Measurements from ENCODE around the gene EDA2R.

The EDA2R gene

DNA sequence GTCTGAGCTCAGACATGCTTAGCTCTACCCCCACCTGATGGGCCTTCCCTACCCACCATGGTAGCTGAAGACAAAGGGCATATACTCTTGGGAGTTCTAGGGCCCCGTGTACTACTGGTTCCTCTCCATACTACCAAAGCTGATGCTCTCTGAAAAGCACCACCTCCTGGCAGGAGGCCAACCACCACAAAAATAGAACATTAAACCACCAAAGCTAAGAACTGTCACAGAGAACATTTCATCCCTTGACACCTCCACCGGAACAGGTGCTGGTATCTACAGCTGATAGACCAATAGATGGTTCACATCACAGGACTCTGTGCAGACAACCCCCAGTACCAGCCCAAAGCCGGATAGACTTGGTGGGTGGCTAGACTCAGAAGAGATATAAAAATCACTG is 13.4 kb downstream of the EDA2R start:
- peaks cover 2% of the 10 kb centered on the region for H3K36me3 Mint-ChIP-seq (ENCODE audit: low read depth)
- H3K4me3 Mint-ChIP-seq, result no peak overlapping the region
- H3K4me1 Mint-ChIP-seq (ENCODE audit: low read depth), result peaks cover 12% of the 10 kb centered on the region
- peaks cover 3% of the 10 kb centered on the region for H3K9me3 Mint-ChIP-seq
- no peaks in the 10 kb centered on the region for H3K27me3 Mint-ChIP-seq (ENCODE audit: low read depth)
- no peak overlapping the region for H3K27ac Mint-ChIP-seq

DNA sequence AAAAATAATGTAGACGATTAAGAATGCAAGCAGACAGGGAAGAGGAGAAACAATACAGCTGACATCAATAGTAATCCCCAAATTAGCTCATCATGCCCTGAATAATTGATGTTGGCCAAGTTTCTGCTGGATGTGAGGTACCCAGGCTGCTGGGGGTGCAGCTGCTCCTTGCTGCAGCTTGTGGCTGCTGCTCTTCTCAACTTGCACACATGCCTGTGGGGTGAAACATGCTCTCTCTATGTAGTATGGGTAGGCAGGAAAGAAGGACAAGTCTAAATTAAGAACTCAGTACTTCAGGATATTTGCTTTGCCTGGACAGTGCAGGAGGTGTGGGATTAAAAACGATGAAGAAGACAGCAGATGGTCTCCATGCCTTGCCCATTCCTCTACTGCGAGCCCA is 16.7 kb downstream of the EDA2R start:
- no peak overlapping the region for H3K27ac Mint-ChIP-seq
- H3K36me3 Mint-ChIP-seq (ENCODE audit: low read depth), result peaks cover 3% of the 10 kb centered on the region
- no peaks in the 10 kb centered on the region for H3K9me3 Mint-ChIP-seq
- H3K4me1 Mint-ChIP-seq (ENCODE audit: low read depth), result peaks cover 5% of the 10 kb centered on the region
- no peaks in the 10 kb centered on the region for H3K27me3 Mint-ChIP-seq (ENCODE audit: low read depth)
- no peak overlapping the region for H3K4me3 Mint-ChIP-seq

- H3K4me1 Mint-ChIP-seq (ENCODE audit: low read depth), result no peaks in the 10 kb centered on the region
- no peaks in the 10 kb centered on the region for H3K27me3 Mint-ChIP-seq (ENCODE audit: low read depth)
- H3K4me3 Mint-ChIP-seq, result no peak overlapping the region
- peaks cover 6% of the 10 kb centered on the region for H3K36me3 Mint-ChIP-seq (ENCODE audit: low read depth)
- H3K9me3 Mint-ChIP-seq, result no peaks in the 10 kb centered on the region
- no peak overlapping the region for H3K27ac Mint-ChIP-seq
Observed at GRCh38 chrX:66616944-66617343, 21.9 kb downstream of the EDA2R start.

- Mint-ChIP-seq H3K27me3 (ENCODE audit: low read depth) (no peaks in the 10 kb centered on the region), H3K9me3 (peaks cover 8% of the 10 kb centered on the region), H3K27ac (no peak overlapping the region), H3K4me3 (no peak overlapping the region), H3K36me3 (ENCODE audit: low read depth) (peaks cover 14% of the 10 kb centered on the region), H3K4me1 (ENCODE audit: low read depth) (no peaks in the 10 kb centered on the region)
Observed at GRCh38 chrX:66602381-66602938, 36.4 kb downstream of the EDA2R start.

GRCh38 chrX:66601522-66601921 is 37.4 kb downstream of the EDA2R start:
- Mint-ChIP-seq H3K9me3 (no peaks in the 10 kb centered on the region), H3K36me3 (ENCODE audit: low read depth) (peaks cover 14% of the 10 kb centered on the region), H3K4me1 (ENCODE audit: low read depth) (no peaks in the 10 kb centered on the region), H3K27ac (no peak overlapping the region), H3K4me3 (no peak overlapping the region), H3K27me3 (ENCODE audit: low read depth) (no peaks in the 10 kb centered on the region)

GRCh38 chrX:66579219-66579618 is 59.7 kb downstream of the EDA2R start:
- H3K4me1 Mint-ChIP-seq (ENCODE audit: low read depth), result no peaks in the 10 kb centered on the region
- H3K4me3 Mint-ChIP-seq, result no peak overlapping the region
- H3K27ac Mint-ChIP-seq, result no peak overlapping the region
- H3K9me3 Mint-ChIP-seq, result peaks cover 9% of the 10 kb centered on the region
- H3K36me3 Mint-ChIP-seq (ENCODE audit: low read depth), result no peaks in the 10 kb centered on the region
- H3K27me3 Mint-ChIP-seq (ENCODE audit: low read depth), result no peaks in the 10 kb centered on the region

DNA sequence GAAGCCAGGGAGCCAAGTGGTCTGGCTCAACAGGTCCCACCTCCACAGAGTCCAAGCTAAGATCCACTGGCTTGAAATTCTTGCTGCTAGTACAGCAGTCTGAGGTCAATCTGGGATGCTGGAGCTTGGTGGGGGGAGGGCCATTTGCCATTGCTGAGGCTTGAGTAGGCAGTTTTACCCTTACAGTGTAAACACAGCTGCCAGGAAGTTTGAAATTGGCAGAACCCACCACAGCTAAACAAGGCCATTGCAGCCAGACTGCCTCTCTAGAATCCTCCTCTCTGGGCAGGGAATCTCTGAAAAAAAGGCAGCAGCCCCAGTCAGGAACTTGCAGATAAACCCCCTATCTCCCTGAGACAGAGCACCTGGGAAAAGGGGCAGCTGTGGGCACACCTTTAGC is 84.9 kb downstream of the EDA2R start:
- H3K4me1 Mint-ChIP-seq (ENCODE audit: low read depth), result no peaks in the 10 kb centered on the region
- no peaks in the 10 kb centered on the region for H3K27me3 Mint-ChIP-seq (ENCODE audit: low read depth)
- H3K36me3 Mint-ChIP-seq (ENCODE audit: low read depth), result no peaks in the 10 kb centered on the region
- peaks cover 8% of the 10 kb centered on the region for H3K9me3 Mint-ChIP-seq
- no peak overlapping the region for H3K4me3 Mint-ChIP-seq
- no peak overlapping the region for H3K27ac Mint-ChIP-seq

DNA sequence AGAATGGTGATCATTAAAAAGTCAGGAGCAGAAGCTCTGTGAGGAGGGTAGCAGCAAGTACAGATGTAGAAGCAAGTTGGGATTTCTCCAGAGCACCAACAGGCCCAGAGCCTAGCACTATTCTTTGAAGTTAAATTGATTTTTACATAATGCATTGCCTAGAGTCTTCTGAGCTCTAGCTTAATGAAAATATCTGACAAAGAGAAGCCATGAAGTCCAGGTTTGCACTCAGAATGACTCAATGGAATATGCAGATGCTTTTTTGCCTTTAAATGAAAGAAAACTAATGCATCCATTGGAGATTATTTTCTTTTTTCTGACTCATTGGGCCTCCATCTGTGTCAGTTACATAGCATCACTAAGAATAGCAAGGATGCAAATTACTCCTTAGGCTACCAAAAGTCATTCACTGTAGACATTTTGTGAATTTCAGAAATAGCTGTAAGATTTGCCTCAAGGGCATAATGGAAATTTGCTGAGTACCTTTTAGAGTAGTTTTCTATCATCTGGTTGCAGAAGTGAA is 91.0 kb downstream of the EDA2R start:
- Mint-ChIP-seq H3K4me3 (no peak overlapping the region), H3K27me3 (ENCODE audit: low read depth) (no peaks in the 10 kb centered on the region), H3K4me1 (ENCODE audit: low read depth) (no peaks in the 10 kb centered on the region), H3K27ac (no peak overlapping the region), H3K36me3 (ENCODE audit: low read depth) (no peaks in the 10 kb centered on the region), H3K9me3 (no peaks in the 10 kb centered on the region)

Measured in T-helper 1 cell treated with Interleukin-12 subunit alpha and Interleukin-12 subunit beta and Interleukin-4 antibody, amounts not matched to agents 30 μg/mL and 1 μg/mL, for 36 hours (primary cell).